HG03097 (cell line): ENCODE measurements around the gene DUSP3.
"Not testable (repeated sequence)": the region's sequence is repeated elsewhere in the genome, so short reads cannot be mapped to it uniquely, and the experiment has no call there.

ENCODE experiments used
- ATAC-seq: cut with Tn5 transposase; IDR thresholded peaks from one replicate; pipeline ENCODE4 v1.9.1; 2021; ENCODE audit not compliant: unreplicated experiment, low FRiP score

Gene DUSP3

GRCh38 chr17:43803758-43804157, 25.0 kb upstream of the DUSP3 start:
- ATAC-seq, result no peak

GRCh38 chr17:43801844-43802243, 23.1 kb upstream of the DUSP3 start:
- no peak for ATAC-seq

GRCh38 chr17:43800736-43801135, 22.0 kb upstream of the DUSP3 start:
- no peak for ATAC-seq

GRCh38 chr17:43799047-43799446, 20.3 kb upstream of the DUSP3 start:
- ATAC-seq, result no peak

- not testable (repeated sequence) for ATAC-seq
Observed at GRCh38 chr17:43798024-43798423, 19.2 kb upstream of the DUSP3 start.

GRCh38 chr17:43792668-43793067, 13.9 kb upstream of the DUSP3 start:
- not testable (repeated sequence) for ATAC-seq

GRCh38 chr17:43791589-43791988, 12.8 kb upstream of the DUSP3 start:
- ATAC-seq, result no peak

- ATAC-seq, result no peak
Observed at GRCh38 chr17:43790311-43790940, 11.6 kb upstream of the DUSP3 start.

GRCh38 chr17:43789482-43789881, 10.7 kb upstream of the DUSP3 start:
- no peak for ATAC-seq

- ATAC-seq, result no peak
Observed at GRCh38 chr17:43788540-43788939, 9.8 kb upstream of the DUSP3 start.

- ATAC-seq, result no peak
Observed at GRCh38 chr17:43787728-43788127, 9.0 kb upstream of the DUSP3 start.

GRCh38 chr17:43784628-43785101, 5.9 kb upstream of the DUSP3 start:
- no peak for ATAC-seq

- no peak for ATAC-seq
Observed at GRCh38 chr17:43784068-43784467, 5.3 kb upstream of the DUSP3 start.

GRCh38 chr17:43782913-43783680, 4.3 kb upstream of the DUSP3 start:
- no peak for ATAC-seq

- no peak for ATAC-seq
Observed at GRCh38 chr17:43780135-43780534, 1.4 kb upstream of the DUSP3 start, which contains the start of gene CFAP97D1. Gene CFAP97D1 (plus strand): TSS chr17:43780435. CDS start chr17:43780463, 28 bp downstream.

GRCh38 chr17:43779145-43780125, 658 bp upstream of the DUSP3 start:
- no peak for ATAC-seq

- no peak for ATAC-seq
Observed at GRCh38 chr17:43774304-43775250, 4.2 kb downstream of the DUSP3 start.

GRCh38 chr17:43772877-43773648, 5.7 kb downstream of the DUSP3 start:
- no peak for ATAC-seq

- ATAC-seq, result no peak
Observed at GRCh38 chr17:43771463-43771862, 7.3 kb downstream of the DUSP3 start.
